ENCODE data around the gene NOP56. TPM values are rescaled to one million over a fixed set of nuclear protein-coding genes. Genes with fewer than 3 reads are reported as not detected.

The NOP56 gene
- polyA plus RNA-seq, 1 donor (not counting 4 experiments of a cell fraction or from before 2014, with no cell fraction given), result 242 TPM

GRCh38 chr20:2610941-2611720 is 41.3 kb upstream of the NOP56 start:
- Histone ChIP-seq H3K9me1 (ENCODE audit: control insufficient read depth, extremely low read depth, insufficient read depth, low read length) (no peaks in the 10 kb centered on the region), H3K9me3 (ENCODE audit: control insufficient read depth, low read depth, low read length) (no peaks in the 10 kb centered on the region), H2AFZ (ENCODE audit: control insufficient read depth, low read length) (no peak overlapping the region), H3K4me1 (ENCODE audit: control insufficient read depth, extremely low read depth, insufficient read depth, low read length) (no peaks in the 10 kb centered on the region), H3K27ac (ENCODE audit: control insufficient read depth, insufficient read depth, low read length) (no peak overlapping the region), H3K4me3 (ENCODE audit: control insufficient read depth in 2 of 3, extremely low read depth in 1 of 3, insufficient read depth in 2 of 3, low read depth in 1 of 3, low read length in 3 of 3) (no peak overlapping the region), H3K9ac (ENCODE audit: control insufficient read depth, extremely low read depth, insufficient read depth, low read length) (no peak overlapping the region), H3K36me3 (ENCODE audit: control insufficient read depth in 2 of 2, extremely low read depth in 1 of 2, insufficient read depth in 2 of 2, low read length in 2 of 2) (no peaks in the 10 kb centered on the region), H3K4me2 (ENCODE audit: control insufficient read depth, extremely low read depth, insufficient read depth, low read depth, low read length) (no peak overlapping the region), H3K27me3 (ENCODE audit: control insufficient read depth, extremely low read depth, insufficient read depth, low read length) (peaks cover 6% of the 10 kb centered on the region), H4K20me1 (ENCODE audit: control insufficient read depth, extremely low read depth, insufficient read depth, low read length) (no peaks in the 10 kb centered on the region), H3K79me2 (ENCODE audit: control insufficient read depth, insufficient read depth, low read length) (no peaks in the 10 kb centered on the region)
- DNase-seq (ENCODE audit: low read depth, low spot score) (no peak), FAIRE-seq (no peak)
- TF ChIP-seq EZH2 (IDR thresholded peaks at IDR 0.05; ENCODE audit: low read length) (no peak), CTCF (optimal IDR thresholded peaks at IDR 0.05 in 1 of 3, IDR thresholded peaks at IDR 0.05 in 1 of 3, conservative IDR thresholded peaks at IDR 0.05 in 1 of 3; ENCODE audit: extremely low read depth in 1 of 3, insufficient read depth in 2 of 3, low read length in 3 of 3) (no peak)
- dilution Hi-C loops (cut with MboI; ENCODE audit: extremely low pct_ligation_motif_present, low sequenced_read_pairs), result no loop called here

- TF ChIP-seq CTCF (optimal IDR thresholded peaks at IDR 0.05 in 1 of 3, IDR thresholded peaks at IDR 0.05 in 1 of 3, conservative IDR thresholded peaks at IDR 0.05 in 1 of 3; ENCODE audit: extremely low read depth in 1 of 3, insufficient read depth in 2 of 3, low read length in 3 of 3) (no peak), EZH2 (IDR thresholded peaks at IDR 0.05; ENCODE audit: low read length) (no peak)
- H2AFZ ChIP-seq (ENCODE audit: control insufficient read depth, low read length), result no peak overlapping the region
- no peaks in the 10 kb centered on the region for H3K9me3 ChIP-seq (ENCODE audit: control insufficient read depth, low read depth, low read length)
- no peaks in the 10 kb centered on the region for H3K4me1 ChIP-seq (ENCODE audit: control insufficient read depth, extremely low read depth, insufficient read depth, low read length)
- no peak for DNase-seq (ENCODE audit: low read depth, low spot score)
- no peak for FAIRE-seq
- no peak overlapping the region for H3K9ac ChIP-seq (ENCODE audit: control insufficient read depth, extremely low read depth, insufficient read depth, low read length)
- H3K36me3 ChIP-seq (ENCODE audit: control insufficient read depth in 2 of 2, extremely low read depth in 1 of 2, insufficient read depth in 2 of 2, low read length in 2 of 2), result no peaks in the 10 kb centered on the region
- no peak overlapping the region for H3K4me3 ChIP-seq (ENCODE audit: control insufficient read depth in 2 of 3, extremely low read depth in 1 of 3, insufficient read depth in 2 of 3, low read depth in 1 of 3, low read length in 3 of 3)
- H3K4me2 ChIP-seq (ENCODE audit: control insufficient read depth, extremely low read depth, insufficient read depth, low read depth, low read length), result no peak overlapping the region
- H3K27me3 ChIP-seq (ENCODE audit: control insufficient read depth, extremely low read depth, insufficient read depth, low read length), result peaks cover 6% of the 10 kb centered on the region
- dilution Hi-C loops (cut with MboI; ENCODE audit: extremely low pct_ligation_motif_present, low sequenced_read_pairs), result no loop called here
- no peaks in the 10 kb centered on the region for H3K9me1 ChIP-seq (ENCODE audit: control insufficient read depth, extremely low read depth, insufficient read depth, low read length)
- no peak overlapping the region for H3K27ac ChIP-seq (ENCODE audit: control insufficient read depth, insufficient read depth, low read length)
- no peaks in the 10 kb centered on the region for H3K79me2 ChIP-seq (ENCODE audit: control insufficient read depth, insufficient read depth, low read length)
- no peaks in the 10 kb centered on the region for H4K20me1 ChIP-seq (ENCODE audit: control insufficient read depth, extremely low read depth, insufficient read depth, low read length)
Observed at GRCh38 chr20:2612073-2612472, 40.4 kb upstream of the NOP56 start.
